WI38 (cell line): Measurements from ENCODE around the gene PHF19.

Experiments
- H3K4me3 ChIP-seq: 2 replicates; pipeline ENCODE4 v1.5.1; 2011; ENCODE audit warnings: low read depth, mild to moderate bottlenecking, control low read depth, low read length
- TF ChIP-seq, protein P1 (sequence below): IDR thresholded peaks from 2 replicates; pipeline ENCODE4 v1.5.1; 2012; ENCODE audit warnings: low read depth, mild to moderate bottlenecking, control low read depth, low read length

The PHF19 gene

GRCh38 chr9:120868339-120868675 lies 8.7 kb downstream of the PHF19 start:
- TF ChIP-seq, protein P1, sequence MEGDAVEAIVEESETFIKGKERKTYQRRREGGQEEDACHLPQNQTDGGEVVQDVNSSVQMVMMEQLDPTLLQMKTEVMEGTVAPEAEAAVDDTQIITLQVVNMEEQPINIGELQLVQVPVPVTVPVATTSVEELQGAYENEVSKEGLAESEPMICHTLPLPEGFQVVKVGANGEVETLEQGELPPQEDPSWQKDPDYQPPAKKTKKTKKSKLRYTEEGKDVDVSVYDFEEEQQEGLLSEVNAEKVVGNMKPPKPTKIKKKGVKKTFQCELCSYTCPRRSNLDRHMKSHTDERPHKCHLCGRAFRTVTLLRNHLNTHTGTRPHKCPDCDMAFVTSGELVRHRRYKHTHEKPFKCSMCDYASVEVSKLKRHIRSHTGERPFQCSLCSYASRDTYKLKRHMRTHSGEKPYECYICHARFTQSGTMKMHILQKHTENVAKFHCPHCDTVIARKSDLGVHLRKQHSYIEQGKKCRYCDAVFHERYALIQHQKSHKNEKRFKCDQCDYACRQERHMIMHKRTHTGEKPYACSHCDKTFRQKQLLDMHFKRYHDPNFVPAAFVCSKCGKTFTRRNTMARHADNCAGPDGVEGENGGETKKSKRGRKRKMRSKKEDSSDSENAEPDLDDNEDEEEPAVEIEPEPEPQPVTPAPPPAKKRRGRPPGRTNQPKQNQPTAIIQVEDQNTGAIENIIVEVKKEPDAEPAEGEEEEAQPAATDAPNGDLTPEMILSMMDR = no peak

DNA sequence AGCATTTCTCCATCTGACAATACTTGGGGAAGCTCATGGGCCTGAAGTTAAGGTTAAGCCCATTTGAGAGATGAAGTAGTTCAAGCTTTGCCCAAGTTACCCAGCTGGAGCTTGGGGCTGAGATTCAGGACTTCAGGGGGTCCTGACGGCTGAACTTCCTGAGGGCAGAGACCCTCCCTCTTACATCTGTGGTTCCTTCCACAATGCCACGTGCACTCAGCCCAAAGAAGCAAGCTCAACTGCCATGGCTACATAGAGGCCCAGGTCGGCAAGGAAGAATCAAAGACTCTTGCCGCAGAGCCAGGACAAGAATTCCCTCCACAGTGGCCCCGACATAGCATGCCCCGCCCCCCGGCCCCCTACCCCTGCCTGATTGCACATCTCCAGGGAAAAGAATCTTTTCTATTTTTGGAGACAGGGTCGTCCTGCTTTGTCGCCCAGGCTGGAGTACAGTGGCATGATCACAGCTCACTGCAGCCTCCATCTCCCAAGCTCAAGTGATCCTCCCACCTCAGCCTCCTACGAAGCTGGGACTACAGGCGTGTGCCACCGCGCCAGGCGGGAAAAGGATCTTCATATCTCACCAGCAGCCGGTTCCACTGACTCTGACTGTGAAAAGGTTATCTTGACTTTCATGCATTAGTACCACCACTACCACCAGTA lies 9.2 kb downstream of the PHF19 start:
- TF ChIP-seq, protein P1 = no peak
- H3K4me3 ChIP-seq = no peak overlapping the region

More at GRCh38 chr9:120868339-120868675, 8.7 kb downstream of the PHF19 start:
- H3K4me3 ChIP-seq = peak overlapping the region; percentile 41

GRCh38 chr9:120866651-120867050 lies 10.3 kb downstream of the PHF19 start:
- TF ChIP-seq, protein P1 = no peak

DNA sequence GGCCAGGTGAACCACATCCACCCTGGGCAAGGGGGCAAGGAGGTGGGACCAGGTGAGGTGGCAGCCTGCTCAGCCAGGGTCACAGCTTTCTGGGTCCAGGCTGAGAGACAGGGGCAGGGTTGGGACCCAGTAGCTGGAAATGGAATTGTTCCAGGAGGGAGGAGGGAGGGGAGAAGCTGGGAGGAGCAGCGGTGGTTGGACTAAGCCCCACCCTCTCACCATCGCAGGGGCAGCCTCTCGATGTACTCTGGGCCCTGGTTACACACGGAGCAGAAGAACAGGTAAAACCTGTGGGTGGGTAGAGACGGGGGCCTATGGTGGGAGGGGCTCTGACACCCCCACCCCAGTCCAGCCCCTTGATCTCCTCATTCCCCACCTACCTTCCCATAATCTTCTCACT lies 11.2 kb downstream of the PHF19 start:
- no peak overlapping the region for H3K4me3 ChIP-seq
- TF ChIP-seq, protein P1 = no peak

More at GRCh38 chr9:120866651-120867050, 10.3 kb downstream of the PHF19 start:
- no peak overlapping the region for H3K4me3 ChIP-seq

DNA sequence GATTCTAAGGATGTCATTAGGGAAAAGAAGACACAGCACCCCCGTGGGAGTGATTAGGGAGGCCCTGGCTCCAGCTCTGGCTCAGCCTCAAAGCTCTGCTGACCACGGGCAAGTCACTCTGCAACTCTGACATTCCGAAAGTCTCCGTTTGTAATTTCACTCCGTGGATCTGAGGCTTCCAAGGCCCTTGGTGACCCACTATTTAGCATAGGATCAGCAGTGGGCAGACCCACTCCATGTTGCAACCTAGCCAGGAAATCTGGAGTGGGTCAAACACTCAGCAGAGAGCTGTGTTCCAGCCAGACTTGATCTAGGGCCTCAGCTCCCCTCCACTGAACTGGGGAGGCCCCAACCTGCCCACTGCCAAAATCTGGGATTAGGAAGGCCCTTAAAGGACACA lies 11.8 kb downstream of the PHF19 start:
- TF ChIP-seq, protein P1 = no peak
- H3K4me3 ChIP-seq = no peak overlapping the region

GRCh38 chr9:120864719-120865118 lies 12.3 kb downstream of the PHF19 start:
- TF ChIP-seq, protein P1 = no peak
- no peak overlapping the region for H3K4me3 ChIP-seq

- TF ChIP-seq, protein P1 = no peak
- no peak overlapping the region for H3K4me3 ChIP-seq
Observed at GRCh38 chr9:120863833-120864232, 13.2 kb downstream of the PHF19 start.
